Common myeloid progenitor, CD34-positive (primary cell): ENCODE results near the gene CMPK2.

ENCODE experiments used
- CTCF ChIA-PET: fragments of 350-600 bp; sonication (Branson Sonifier 250); formaldehyde crosslinking; loops from one replicate; lab custom pipeline; 2021; ENCODE audit warnings: antibody characterized with exemption; lab: Charles Lee
- POLR2A ChIA-PET: fragments of 350-600 bp; sonication (Branson Sonifier 250); formaldehyde crosslinking; loops from one replicate; lab custom pipeline; 2021; ENCODE audit warnings: antibody characterized with exemption; lab: Charles Lee
- DNase-seq, 3 donors: peaks; one replicate each; pipeline versions ENCODE4 v3.0.0 to v3.0.0-alpha.2; 2013
- H3K27ac ChIP-seq, 2 experiments: 1 replicate in 1 of 2; 2 replicates in 1 of 2; pipeline ENCODE4 v1.7.0; 2013; ENCODE audit warnings: inconsistent platforms in 2 of 2, low read length in 2 of 2, mild to moderate bottlenecking in 2 of 2, low read depth in 1 of 2, moderate library complexity in 1 of 2; ENCODE audit not compliant: severe bottlenecking in 2 of 2, insufficient read depth in 1 of 2, poor library complexity in 1 of 2
- H3K27me3 ChIP-seq, 5 experiments: replicated peaks in 2 of 5; 1 replicate in 3 of 5; 2 replicates in 2 of 5; pipeline versions ENCODE4 v1.6.1 to v1.7.0; 2013; ENCODE audit warnings: low read length in 4 of 5, mild to moderate bottlenecking in 2 of 5, moderate library complexity in 2 of 5, inconsistent platforms in 1 of 5; ENCODE audit not compliant: insufficient read depth in 5 of 5, control insufficient read depth in 4 of 5
- H3K36me3 ChIP-seq, 4 experiments: 1 replicate in 2 of 4; 2 replicates in 2 of 4; pipeline versions ENCODE4 v1.6.1 to v1.7.0; 2013; ENCODE audit warnings: low read length in 3 of 4, control low read depth in 1 of 4, mild to moderate bottlenecking in 1 of 4; ENCODE audit not compliant: control insufficient read depth in 4 of 4, insufficient read depth in 4 of 4
- H3K4me1 ChIP-seq, 4 experiments: 1 replicate in 3 of 4; 2 replicates in 1 of 4; pipeline versions ENCODE4 v1.6.1 to v1.7.1; 2013; ENCODE audit warnings: low read length in 3 of 4, mild to moderate bottlenecking in 3 of 4, control low read depth in 1 of 4, inconsistent platforms in 1 of 4, moderate library complexity in 1 of 4; ENCODE audit not compliant: control insufficient read depth in 4 of 4, insufficient read depth in 4 of 4; ENCODE audit errors: control extremely low read depth in 1 of 4
- H3K4me3 ChIP-seq, 7 experiments: 1 replicate in 4 of 7; 2 replicates in 3 of 7; pipeline versions ENCODE4 v1.5.1 to v1.7.0; 2013; ENCODE audit warnings: mild to moderate bottlenecking in 7 of 7, low read length in 6 of 7, moderate library complexity in 6 of 7, inconsistent platforms in 2 of 7, low read depth in 2 of 7, control low read depth in 1 of 7; ENCODE audit not compliant: insufficient read depth in 4 of 7, control insufficient read depth in 1 of 7; ENCODE audit errors: extremely low read depth in 1 of 7
- H3K9me3 ChIP-seq, 5 experiments: 1 replicate in 4 of 5; 2 replicates in 1 of 5; pipeline versions ENCODE4 v1.6.1 to v1.7.1; 2013; ENCODE audit warnings: low read length in 4 of 5, mild to moderate bottlenecking in 2 of 5, inconsistent platforms in 1 of 5, low read depth in 1 of 5, moderate library complexity in 1 of 5; ENCODE audit not compliant: control insufficient read depth in 4 of 5, insufficient read depth in 2 of 5; ENCODE audit errors: control extremely low read depth in 1 of 5
- WGBS: methylation state at CpG from one replicate; pipeline ENCODE4 v1.1.5; 2013; ENCODE audit not compliant: insufficient coverage; 5-methylcytosine and 5-hydroxymethylcytosine counted together

Gene CMPK2

DNA sequence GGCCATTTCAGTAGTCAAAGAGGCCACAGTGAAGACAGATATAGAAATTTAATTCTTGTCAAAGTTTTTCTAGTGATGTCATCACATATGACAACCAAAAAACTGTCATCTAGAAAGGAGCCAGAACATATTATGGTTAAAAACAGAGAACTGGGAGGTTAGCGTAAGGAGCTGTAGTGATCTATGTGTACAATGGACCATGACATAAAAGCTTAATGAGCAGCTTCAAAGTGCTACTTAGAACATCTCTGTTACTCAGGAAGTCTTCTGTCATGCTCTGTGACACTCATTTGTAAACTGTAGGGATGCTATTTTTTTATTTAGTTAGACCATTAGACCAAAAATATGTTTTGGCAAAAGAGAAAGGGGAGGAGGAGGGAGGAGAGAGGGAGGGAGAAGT lies 57.3 kb downstream of the CMPK2 start:
- no peak overlapping the region for H3K27ac ChIP-seq
- CTCF ChIA-PET: no interaction called here
- H3K9me3 ChIP-seq: no peaks in the 10 kb centered on the region
- H3K36me3 ChIP-seq: no peaks in the 10 kb centered on the region
- POLR2A ChIA-PET: no interaction called here
- no peak overlapping the region for H3K4me3 ChIP-seq
- peaks cover 0 to 4% (median 3%) of the 10 kb centered on the region in 5 experiments for H3K27me3 ChIP-seq
- no peak for DNase-seq
- WGBS: 100% methylated on average over 1 of the region's 1 CpG
- H3K4me1 ChIP-seq: no peaks in the 10 kb centered on the region

DNA sequence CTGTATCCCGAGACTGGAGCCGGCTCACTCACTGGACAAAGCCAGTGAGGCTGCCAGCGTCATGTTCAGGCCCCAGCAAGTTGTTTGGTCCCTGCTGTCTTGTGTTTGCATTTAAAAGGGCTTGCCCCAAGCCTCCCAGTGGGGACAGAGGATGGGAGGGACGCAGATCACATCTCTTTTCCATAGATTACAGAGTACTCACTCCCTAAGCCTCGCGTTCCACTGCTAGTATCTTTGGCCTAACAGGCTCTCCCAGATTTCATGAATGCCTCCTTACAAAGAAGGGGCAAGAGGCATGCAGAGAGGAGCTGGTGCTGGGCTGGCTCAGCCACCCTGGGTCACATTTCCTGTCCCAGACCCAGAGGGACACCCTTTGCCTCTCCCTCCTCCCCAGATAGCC lies 59.1 kb downstream of the CMPK2 start:
- Histone ChIP-seq H3K4me3 (no peak overlapping the region), H3K27ac (no peak overlapping the region), H3K9me3 (no peaks in the 10 kb centered on the region), H3K36me3 (no peaks in the 10 kb centered on the region), H3K27me3 (peaks cover 0 to 3% (median 2%) of the 10 kb centered on the region in 5 experiments), H3K4me1 (no peaks in the 10 kb centered on the region)
- POLR2A ChIA-PET: no interaction called here
- CTCF ChIA-PET: no interaction called here
- 78% methylated on average over 5 of the region's 6 CpGs for WGBS
- DNase-seq: no peak

DNA sequence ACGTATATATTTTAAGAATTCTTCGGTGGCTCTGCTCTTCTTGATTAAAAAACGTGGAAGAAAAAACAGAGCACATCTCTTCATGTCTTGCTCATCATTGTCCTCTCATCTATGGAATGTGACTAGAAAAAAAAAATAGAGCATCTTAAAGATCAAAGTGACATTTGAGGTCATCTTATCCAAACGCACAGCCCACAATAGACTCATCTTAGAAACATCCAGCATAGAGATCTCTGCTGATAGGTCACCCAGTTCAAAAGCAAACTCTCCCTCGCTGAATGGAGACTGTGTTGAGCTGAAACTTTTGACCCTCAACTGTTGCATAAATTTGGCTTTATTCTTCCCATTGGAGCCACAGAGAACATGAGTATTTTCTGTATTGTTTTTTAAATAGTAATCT lies 65.2 kb downstream of the CMPK2 start:
- WGBS: no CpG with 5 or more reads among the region's 5 CpGs
- Histone ChIP-seq H3K36me3 (no peaks in the 10 kb centered on the region), H3K4me1 (no peaks in the 10 kb centered on the region), H3K4me3 (no peak overlapping the region), H3K9me3 (no peaks in the 10 kb centered on the region), H3K27me3 (peaks cover 0 to 3% (median 0%) of the 10 kb centered on the region in 5 experiments), H3K27ac (no peak overlapping the region)
- DNase-seq: no peak
- ChIA-PET CTCF (no interaction called here), POLR2A (no interaction called here)
